HL-60 (cell line): ENCODE data around the gene MICU2.

Experiments
- DNase-seq, 2 experiments: peaks; one replicate each; pipeline ENCODE4 v3.0.0-alpha.2; 2010 to 2020; ENCODE audit warnings: low read depth in 1 of 2, low spot score in 1 of 2
- H3K27ac ChIP-seq: fragments of 250-450 bp; sonication (Bioruptor Pico); replicated peaks from 2 replicates; pipeline ENCODE4 v1.5.1; 2020; ENCODE audit warnings: mild to moderate bottlenecking, moderate library complexity
- H3K27me3 ChIP-seq: fragments of 250-450 bp; sonication (Bioruptor Pico); 2 replicates; pipeline ENCODE4 v1.5.1; 2021; ENCODE audit warnings: mild to moderate bottlenecking, moderate library complexity; ENCODE audit not compliant: insufficient read depth, poor library complexity, severe bottlenecking
- H3K4me3 ChIP-seq: replicated peaks from 2 replicates; pipeline ENCODE4 v1.5.1; 2011; ENCODE audit warnings: mild to moderate bottlenecking, control low read depth, low read length; ENCODE audit not compliant: insufficient read depth
- CTCF ChIP-seq: IDR thresholded peaks from one replicate; pipeline ENCODE4 v1.5.1; 2011; ENCODE audit warnings: low read length, control low read depth, inconsistent platforms; ENCODE audit not compliant: insufficient read depth
- GABPA ChIP-seq: IDR thresholded peaks from 2 replicates; pipeline ENCODE4 v1.6.1; 2012; ENCODE audit warnings: low read depth
- POLR2AphosphoS5 ChIP-seq: IDR thresholded peaks from 2 replicates; pipeline ENCODE4 v1.6.1; 2012; ENCODE audit warnings: low read depth
- REST ChIP-seq: IDR thresholded peaks from 2 replicates; pipeline ENCODE4 v1.6.1; 2012; ENCODE audit warnings: low read depth; ENCODE audit not compliant: insufficient replicate concordance
- SPI1 ChIP-seq: IDR thresholded peaks from 2 replicates; pipeline ENCODE4 v1.6.1; 2012; ENCODE audit warnings: low read depth, mild to moderate bottlenecking, borderline replicate concordance

MICU2 gene

DNA sequence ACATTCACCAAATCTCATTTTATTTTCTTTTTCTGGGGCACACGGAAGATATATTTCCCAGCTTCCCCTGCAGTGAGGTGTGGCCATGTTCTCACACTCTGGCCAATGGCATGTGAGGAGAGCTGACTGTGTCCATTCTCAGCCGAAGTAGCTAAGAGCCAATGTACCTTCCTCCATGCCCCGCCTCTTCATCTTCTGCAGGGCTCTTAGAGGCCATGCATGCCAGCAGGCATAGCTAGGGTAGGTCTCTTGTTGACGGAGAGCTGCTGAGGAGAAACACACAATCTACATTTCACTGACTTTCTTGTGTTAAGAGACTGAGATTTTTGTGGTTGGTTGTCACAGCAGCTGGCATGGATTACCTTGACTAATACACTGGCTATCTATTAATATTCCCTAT lies 9.8 kb upstream of the MICU2 start:
- Histone ChIP-seq H3K4me3 (no peak overlapping the region), H3K27me3 (peaks cover 4% of the 10 kb centered on the region), H3K27ac (no peak overlapping the region)
- no peak for DNase-seq
- no peak for TF ChIP-seq POLR2AphosphoS5
- no peak for TF ChIP-seq GABPA
- no peak for TF ChIP-seq REST
- no peak for TF ChIP-seq SPI1
- no peak for TF ChIP-seq CTCF

DNA sequence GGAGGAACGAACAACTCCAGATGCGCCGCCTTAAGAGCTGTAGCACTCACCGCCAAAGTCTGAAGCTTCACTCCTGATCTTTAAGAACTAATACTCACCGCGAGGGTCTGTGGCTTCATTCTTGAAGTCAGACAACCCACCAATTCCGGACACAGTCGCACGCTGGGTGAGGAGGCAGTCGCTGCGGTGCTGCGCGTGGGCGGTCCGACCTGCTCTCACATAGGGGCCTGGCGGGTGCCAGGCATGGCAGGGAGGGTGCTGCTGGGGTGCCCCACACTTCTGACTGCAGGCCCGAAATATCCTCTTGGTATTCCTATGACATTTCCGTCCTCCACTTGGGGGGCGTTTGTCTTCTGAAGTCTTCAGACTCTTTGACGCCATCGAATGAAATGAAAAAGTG lies 7.4 kb upstream of the MICU2 start:
- no peaks in the 10 kb centered on the region for H3K27me3 ChIP-seq
- no peak for TF ChIP-seq POLR2AphosphoS5
- TF ChIP-seq CTCF, result no peak
- TF ChIP-seq GABPA, result no peak
- no peak for TF ChIP-seq SPI1
- TF ChIP-seq REST, result no peak
- no peak overlapping the region for H3K27ac ChIP-seq
- no peak overlapping the region for H3K4me3 ChIP-seq
- no peak for DNase-seq

DNA sequence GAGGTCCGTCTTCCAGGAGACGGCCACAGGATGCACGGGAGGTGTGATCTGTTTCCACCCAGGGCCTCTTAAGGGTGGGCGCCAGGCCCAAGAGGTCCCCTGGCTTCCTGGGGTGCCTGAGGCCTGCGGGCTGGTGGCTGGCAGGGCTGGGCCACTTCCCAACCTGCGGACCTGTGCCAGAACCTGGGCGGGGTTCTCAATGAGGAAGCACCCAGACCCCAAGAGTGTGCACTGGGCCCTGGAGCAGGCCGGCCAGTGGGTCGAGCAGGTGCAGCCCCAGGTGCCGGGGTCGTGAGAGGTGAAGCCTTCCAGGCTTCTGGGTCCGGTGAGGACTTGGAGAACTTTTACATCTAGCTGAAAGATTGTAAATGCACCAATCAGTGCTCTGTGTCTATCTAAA lies 6.7 kb upstream of the MICU2 start:
- Histone ChIP-seq H3K4me3 (no peak overlapping the region), H3K27ac (no peak overlapping the region), H3K27me3 (no peaks in the 10 kb centered on the region)
- TF ChIP-seq REST (no peak), SPI1 (no peak), GABPA (no peak), POLR2AphosphoS5 (no peak), CTCF (no peak)
- no peak for DNase-seq
